GM18526 (cell line): Measurements from ENCODE around the gene MICB.

Experiments used
- POLR2A ChIP-seq: IDR thresholded peaks from 3 replicates; pipeline ENCODE4 v1.6.1; 2011; ENCODE audit not compliant: insufficient read length; ENCODE audit errors: extremely low read depth

Gene MICB

DNA sequence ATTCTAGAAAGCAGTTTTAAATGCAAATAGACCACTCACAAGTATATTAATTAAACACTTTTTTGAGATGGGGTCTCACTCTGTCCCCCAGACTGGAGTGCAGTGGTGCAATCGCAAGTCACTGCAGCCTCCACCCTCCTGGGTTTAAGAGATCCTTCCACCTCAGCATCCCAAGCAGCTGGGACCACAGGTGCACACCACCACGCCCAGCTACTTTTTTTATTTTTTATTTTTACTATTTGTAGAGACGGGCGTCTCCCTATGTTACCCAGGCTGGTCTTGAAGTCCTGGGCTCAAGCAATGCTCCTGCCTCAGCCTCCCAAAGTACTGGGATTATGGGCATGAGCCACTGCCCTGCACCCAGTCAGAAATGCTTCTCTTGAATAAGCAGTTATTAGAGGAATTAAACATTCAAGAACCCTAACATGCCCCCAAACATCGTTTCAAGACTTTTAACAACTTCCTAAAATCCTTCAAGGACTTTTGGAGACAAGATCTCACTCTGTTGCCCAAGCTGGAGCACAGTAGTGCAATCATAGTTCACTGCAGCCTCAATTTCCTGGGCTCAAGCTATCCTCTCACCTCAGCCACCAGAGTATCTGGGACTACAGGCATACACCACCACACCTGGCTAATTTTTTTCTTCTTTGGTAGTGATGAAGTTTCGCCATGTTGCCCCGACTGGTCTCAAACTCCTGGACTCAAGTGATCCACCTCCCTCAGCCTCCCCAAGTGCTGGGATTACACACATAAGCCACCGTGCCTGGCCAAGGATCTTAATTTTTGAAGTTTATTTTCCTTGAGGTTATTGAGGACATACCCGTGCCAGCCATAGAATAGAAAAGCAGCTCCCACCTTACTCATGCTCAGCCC is 34.1 kb downstream of the MICB start:
- no peak for TF ChIP-seq POLR2A

DNA sequence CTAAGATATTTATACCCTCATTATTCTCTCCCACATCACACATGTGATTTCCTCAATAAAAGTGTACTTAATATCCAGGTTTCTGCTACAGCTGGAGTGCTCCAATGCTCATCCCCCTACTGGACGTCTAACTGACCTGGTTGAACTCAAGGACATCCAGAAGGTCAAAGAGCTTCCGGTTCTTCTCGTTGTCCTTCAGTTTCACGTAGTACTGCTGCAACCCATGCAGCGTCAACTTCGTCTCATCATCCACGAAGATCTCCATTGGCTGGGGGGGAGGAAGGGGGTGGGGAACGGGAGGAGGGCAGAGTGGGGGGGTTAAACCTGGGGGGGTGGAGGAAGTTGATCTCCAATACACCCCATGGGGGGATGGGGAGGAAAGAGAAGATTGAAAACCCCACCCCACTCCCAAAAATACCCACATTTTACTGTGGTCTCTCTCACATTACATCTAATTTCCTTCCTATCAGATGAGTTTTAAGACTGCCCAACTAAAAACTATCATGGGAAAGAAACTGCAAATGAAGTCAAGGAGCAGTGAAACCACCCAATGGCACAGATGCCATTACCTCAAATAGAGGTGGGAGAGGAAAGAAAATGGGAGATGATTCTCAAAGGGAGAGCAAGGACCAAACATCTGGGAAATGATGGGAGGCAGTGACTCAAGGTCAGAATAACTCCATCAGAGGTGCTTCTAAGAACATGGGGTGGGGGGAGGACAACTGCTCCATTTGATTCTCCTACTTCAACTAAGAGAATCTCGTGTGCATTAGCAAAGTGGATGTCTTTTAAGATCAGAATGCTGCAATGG is 34.9 kb downstream of the MICB start:
- no peak for TF ChIP-seq POLR2A

DNA sequence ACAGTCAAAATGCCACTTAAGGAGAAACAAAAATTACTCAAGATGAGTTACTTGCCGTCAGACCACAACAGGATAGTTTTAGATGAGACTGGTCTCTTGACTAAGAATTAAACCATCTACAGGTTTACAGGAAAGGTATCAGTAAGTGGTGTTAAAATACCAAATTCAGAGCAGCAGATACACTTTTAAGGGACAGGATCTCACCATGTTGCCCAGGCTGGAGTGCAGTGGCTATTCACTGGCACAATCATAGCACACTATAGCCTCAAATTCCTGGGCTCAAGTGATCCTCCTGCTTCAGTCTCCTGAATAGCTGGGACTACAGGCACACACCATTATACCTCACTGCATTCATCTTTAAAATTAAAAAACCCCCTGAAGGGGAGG is 35.5 kb downstream of the MICB start:
- no peak for TF ChIP-seq POLR2A

DNA sequence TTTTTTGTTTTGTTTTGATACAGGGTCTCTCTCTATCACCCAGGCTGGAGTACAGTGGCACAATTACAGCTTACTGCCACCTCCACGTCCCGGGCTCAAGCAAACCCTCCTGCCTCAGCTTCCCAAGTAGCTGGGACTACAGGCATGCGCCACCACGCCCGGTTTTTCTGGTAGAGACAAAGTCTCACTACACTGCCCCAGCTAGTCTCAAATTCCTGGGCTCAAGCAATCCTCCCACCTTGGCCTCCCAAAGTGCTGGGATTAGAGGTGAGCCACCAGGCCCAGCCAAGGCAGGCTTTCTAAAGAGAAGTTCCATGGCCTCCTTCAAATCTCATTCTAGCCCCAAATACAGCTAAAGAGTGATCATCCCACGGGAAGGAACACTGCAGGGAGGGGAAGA is 36.1 kb downstream of the MICB start:
- TF ChIP-seq POLR2A: no peak

DNA sequence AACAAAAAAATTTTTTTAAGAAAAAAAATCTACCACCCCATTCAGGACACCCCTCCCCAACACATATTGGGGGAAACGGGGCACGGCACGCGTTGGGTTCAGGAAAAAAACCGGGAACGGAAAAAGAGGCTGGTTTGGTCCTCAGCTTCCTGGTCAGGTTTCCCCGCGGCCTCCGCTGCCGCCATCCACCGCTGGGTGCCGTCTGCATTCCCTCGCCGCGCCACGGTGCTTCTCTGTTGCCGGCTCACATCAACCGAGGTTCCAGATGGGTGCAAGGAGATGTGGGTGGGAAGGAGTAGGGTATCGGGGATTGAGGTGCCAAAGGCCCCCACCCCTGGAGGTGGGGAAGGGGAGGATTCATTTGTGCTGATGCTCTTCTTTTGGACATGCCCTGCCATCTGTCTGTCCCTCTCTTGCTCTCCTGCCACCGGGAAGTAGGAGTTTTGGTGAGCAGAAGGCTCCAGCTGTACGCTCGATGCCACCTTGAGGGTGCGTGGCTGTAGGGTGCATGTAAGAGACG is 36.6 kb downstream of the MICB start:
- TF ChIP-seq POLR2A: no peak

DNA sequence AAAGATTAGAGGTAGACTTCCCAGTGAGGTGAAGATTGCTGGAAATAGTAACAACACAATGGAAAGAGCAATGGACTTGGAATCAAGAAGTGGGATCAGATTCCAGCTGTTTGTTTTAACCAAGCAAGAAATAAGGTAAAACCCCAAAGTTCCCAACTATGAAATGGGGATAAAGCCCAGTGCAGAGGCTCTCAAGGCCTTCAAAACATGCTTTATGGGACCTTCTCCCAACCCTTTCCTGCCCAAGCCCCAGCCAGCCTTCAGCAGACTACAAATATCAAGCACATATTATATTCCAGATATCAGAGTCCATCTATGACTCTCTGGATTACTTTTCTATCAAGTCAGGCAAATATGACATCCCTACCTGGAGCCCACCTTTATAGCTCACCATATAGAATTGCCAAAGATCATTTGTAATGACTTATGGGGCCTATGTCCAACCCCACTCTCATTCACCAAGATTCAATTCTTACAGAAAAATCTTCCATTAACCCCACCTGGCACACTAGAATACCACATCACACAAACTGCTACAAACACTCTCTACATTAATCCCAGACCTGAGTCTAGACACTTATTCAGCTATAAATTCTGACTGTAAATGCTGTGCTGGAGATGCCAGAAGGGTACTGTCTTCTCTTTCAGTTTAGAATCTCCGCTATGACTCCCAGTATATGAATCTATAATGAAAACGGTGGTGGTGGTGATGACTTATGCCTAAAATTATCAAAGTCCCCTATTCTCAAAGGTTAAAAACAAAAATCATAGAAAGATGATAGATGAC is 37.8 kb downstream of the MICB start:
- TF ChIP-seq POLR2A: no peak

DNA sequence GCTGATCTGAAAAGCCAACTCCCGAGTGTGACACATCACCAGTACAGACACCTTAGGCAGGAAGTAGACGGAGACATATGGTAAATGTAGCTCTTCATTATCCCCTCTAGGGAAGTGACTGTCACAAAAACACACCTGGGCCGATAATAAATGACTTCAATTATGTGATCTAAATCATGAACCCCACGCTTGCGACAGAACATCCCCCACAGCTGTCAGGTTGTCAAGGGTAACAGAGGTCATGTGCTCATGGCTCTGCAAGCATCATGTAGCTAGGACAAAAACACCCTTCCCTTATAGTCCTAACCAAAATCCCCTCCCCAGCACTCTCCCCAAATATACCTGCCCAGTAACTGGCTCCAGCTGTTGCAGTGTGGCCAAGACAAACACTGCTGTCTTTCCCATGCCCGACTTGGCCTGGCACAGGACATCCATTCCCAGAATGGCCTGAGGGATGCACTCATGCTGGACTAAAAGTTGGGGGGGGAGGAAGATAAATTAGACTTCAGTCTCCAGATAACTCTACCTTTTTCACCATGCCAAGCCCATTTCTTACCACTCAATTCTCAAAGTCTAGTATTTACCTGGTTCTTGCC is 41.0 kb downstream of the MICB start:
- TF ChIP-seq POLR2A: no peak

DNA sequence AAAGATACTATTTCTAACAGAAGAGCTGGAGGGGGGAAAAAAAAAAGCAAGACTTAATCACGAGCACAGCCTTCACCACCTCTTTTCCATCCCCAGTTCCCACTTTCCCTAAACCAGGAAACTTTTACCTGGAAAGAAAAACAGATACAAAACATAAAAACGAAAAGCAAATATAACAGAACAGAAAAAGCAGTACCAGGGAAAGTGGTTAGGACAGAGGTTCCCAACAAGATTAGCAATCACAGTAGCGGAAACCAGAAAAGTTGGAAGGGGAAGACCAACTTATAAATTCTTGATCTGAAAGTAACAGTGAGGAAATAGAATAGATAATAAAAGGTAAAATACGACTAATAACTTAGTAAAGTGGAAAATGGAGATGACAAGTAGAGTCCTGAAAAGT is 42.7 kb downstream of the MICB start:
- TF ChIP-seq POLR2A: no peak

DNA sequence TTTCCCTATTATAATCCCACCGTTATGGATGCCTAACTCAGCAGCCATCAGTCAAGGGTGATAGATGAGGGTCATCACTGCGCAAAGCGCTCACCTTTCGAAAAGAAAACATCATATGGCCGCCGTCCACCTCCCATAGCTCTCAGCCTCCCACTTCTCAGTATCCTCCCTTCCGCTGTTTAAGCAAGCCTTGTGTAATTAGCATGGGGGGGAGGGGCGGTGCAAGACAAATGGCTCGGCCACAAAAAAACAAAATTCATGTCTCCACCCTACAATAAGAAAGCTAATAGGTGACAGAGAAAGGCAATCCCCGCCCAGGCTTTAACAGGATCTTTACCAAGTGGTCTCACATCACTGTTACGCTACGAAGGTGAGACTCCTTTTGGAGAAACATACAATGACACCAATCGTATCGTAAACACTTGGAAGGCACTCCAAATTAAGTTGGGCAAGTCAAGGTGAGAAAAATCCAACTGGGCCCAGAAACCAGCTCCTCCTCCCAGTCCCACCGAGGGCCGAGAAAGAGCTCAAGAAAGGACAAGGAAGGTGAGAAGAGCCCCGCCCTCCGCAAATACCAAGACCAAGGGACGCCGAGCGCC is 43.2 kb downstream of the MICB start:
- TF ChIP-seq POLR2A: no peak

DNA sequence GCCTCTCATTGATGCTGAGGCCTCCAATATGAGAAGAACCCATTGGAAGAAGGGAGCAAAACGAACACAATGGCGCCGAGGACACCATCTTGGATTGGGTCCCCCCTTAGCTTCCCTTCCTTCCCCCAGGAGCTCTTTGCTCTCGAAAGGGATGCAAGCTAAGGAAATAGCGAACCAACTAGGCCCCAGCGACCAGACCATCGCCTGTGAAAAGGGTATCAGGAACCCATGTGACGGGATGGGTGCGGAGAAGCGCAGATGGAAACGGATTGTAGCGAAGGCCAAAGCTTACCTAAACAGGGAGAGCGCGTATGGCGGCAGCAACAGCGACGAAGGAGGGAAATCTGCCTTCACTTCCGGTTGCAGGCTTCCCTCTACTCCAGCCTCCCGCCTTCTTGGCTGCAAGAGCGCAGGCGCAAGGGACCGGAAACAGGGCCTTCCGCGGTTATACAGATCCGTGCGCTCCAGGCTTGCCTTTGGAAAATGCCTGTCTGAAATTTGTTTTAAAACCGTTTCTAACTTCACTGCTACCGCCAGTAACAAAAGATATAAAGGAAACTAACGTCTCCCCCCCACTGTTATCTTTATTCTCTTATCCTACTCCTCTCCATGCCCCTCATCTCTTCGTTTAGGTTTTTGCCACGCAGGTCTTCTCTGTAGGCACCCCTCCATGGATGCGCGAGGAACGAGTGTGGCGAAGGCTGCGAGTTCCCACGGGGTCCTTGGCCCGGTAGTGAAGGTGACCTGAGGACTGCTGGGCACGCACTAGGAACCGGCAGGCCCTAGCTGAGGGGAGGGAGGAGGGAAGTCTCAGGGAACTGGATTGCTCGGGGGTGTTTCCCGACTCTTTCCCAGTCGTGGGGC is 43.9 kb downstream of the MICB start, which contains the start of gene DDX39B:
Gene DDX39B (minus strand): TSS at position 346 of the 864 bp plus-strand sequence. CDS start 1,471 bp downstream, outside the sequence.
- peak; percentile 89 for TF ChIP-seq POLR2A

DNA sequence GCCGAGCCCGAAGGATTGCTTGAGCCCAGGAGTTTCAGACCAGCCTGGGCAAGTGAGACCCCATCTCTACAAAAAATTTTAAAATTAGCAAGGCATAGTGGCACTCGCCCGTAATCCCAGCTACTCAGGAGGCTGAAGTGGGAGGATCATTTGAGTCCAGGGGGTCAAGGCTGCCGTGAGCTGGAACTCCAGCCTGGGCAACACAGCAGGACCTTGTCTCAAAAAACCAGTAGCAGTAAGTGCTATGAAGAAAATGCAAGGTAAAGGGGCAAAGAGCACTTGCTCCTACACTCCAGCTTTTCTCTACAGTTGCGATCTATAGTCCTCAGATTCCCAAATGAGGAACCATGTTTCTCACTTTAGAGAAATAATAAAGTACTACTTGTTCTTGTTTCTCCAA is 45.7 kb downstream of the MICB start:
- TF ChIP-seq POLR2A: no peak

DNA sequence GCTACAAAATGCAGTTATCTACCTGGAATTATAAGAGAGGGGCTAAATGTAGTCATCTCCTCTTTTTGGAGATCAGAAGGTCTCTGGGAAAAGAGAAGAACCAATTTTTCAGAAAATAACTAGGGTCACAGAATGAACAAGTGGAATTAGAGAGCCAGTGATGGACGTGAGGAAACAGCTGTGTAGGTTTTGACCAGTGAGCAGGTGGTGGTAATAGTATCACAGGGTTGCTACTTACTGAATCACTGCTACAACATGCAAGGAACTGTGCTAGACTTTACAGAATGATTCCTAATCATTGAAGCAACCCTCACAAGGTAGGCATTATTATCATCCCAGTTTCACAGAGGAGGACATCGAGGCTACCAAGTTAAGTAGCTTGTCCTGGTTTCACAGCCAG is 46.7 kb downstream of the MICB start:
- TF ChIP-seq POLR2A: no peak

DNA sequence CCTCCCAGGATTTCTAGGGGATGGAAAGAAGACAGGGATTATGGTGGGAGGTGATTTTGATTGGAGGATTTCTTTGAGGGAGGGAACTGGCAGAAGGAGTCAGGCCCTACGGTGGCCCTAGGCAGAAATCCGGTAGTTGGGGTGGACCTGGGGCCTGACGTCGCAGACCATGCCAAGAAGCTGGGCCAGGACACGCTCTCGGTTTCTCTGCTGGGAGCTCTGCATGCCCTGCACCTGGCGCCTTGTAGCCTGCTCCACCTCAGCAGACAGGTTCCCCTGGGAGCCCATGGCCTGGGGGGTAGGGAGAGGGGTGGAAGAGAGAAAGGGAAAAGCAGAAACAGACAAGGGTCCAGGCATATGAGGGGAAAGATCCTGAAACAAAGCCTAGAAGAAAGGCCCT is 47.3 kb downstream of the MICB start:
- no peak for TF ChIP-seq POLR2A

DNA sequence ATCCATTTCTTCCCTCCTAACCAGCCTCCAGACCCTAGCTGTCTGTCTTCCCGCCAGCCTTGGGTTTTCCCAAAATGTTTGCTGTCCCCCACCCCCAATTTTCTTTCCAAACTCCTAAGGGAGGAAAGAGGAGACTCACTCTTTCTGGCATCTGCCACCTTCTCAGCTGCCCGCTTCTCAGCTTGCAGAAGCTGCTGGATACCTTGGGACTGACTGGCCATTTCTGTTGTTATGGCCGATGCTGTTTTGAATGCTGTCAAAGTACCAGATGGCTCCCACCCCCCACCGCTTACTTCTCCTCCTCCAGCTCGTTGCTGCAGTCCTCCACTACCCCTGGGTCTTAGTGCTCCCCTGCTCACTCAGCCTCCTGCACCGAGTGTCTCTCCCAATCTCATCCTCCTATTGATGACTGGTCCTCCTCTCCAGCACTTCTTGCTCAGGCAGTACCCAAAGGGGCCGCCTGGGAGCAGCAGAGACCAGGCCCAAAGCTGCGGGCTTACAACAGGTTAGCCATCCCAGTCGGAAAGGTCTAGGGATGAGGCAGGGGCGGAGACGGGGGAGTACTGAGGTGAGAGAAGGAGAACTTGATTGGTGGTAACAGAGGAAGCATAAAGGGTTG is 48.5 kb downstream of the MICB start, which contains the start of gene ATP6V1G2:
Gene ATP6V1G2 (minus strand): TSS at position 270 of the 619 bp plus-strand sequence. CDS start 49 bp downstream, at position 221.
- no peak for TF ChIP-seq POLR2A
